Gastrocnemius medialis (tissue), 4 donors: ENCODE data around the gene SLC38A9. TPM values are rescaled to one million over a fixed set of nuclear protein-coding genes. Genes with fewer than 3 reads are reported as not detected.

Experiments
- ATAC-seq, 2 donors: fragments of 150-250 bp; one replicate each; pipeline ENCODE4 v1.9.1; 2016
- DNase-seq, 2 donors: peaks; one replicate each; pipeline ENCODE4 v3.0.0-alpha.2; 2019
- H3K27ac ChIP-seq, 4 donors: fragments of 200-600 bp; sonication (generic); 1 replicate in 1 of 4; 2 replicates in 3 of 4; pipeline ENCODE4 v1.5.1; 2016 to 2018; ENCODE audit warnings: mild to moderate bottlenecking in 2 of 4, moderate library complexity in 1 of 4
- H3K27me3 ChIP-seq, 3 donors: fragments of 200-600 bp; sonication (generic) in 2 of 3; 1 replicate in 1 of 3; 2 replicates in 2 of 3; pipeline versions ENCODE4 v1.5.1 to v1.6.0; 2016 to 2019; ENCODE audit warnings: mild to moderate bottlenecking in 1 of 3, moderate library complexity in 1 of 3
- H3K36me3 ChIP-seq, 2 donors: fragments of 200-600 bp; sonication (generic) in 1 of 2; one replicate each; pipeline ENCODE4 v1.5.1; 2017 to 2018
- H3K4me1 ChIP-seq, 2 donors: fragments of 200-600 bp; sonication (generic) in 1 of 2; one replicate each; pipeline ENCODE4 v1.5.1; 2016 to 2017; ENCODE audit warnings: mild to moderate bottlenecking in 2 of 2
- H3K4me3 ChIP-seq, 4 donors: fragments of 200-600 bp; sonication (generic) in 3 of 4; 1 replicate in 1 of 4; 2 replicates in 3 of 4; pipeline ENCODE4 v1.5.1; 2016 to 2019; ENCODE audit warnings: mild to moderate bottlenecking in 2 of 4
- H3K9me3 ChIP-seq, 3 donors: fragments of 200-600 bp; sonication (generic) in 2 of 3; 1 replicate in 1 of 3; 2 replicates in 2 of 3; pipeline ENCODE4 v1.5.1; 2016 to 2019
- POLR2A ChIP-seq, 2 donors: fragments of 450-650 bp; IDR thresholded peaks; one replicate each; pipeline ENCODE4 v1.6.1; 2017; ENCODE audit warnings: antibody characterized with exemption in 2 of 2, mild to moderate bottlenecking in 2 of 2, moderate library complexity in 2 of 2
- in situ Hi-C, 4 donors: fragments of 200-750 bp; cut with MboI; loops; one replicate each; pipeline versions ENCODE4 v1.15.0 to v1.8.0; 2017; ENCODE audit warnings: low sequenced_read_pairs in 4 of 4
- intact Hi-C: fragments of 100-400 bp; cut with DNase I; formaldehyde crosslinking; loops from one replicate; pipeline ENCODE4 v1.15.1; 2023; ENCODE audit warnings: low total_unique reads
- total RNA-seq, 4 donors: library from RNA; depleted of rRNA; stranded (reverse); fragments of >200 nt; gene quantifications; one replicate each; pipeline versions ENCODE4 v1.1.0 to v1.2.3, GENCODE V29; 2016
- TF ChIP-seq, protein P1 (sequence below), 5 experiments: fragments of 450-650 bp in 3 of 5; fragments of 200-600 bp in 2 of 5; sonication (generic) in 2 of 5; IDR thresholded peaks in 4 of 5; conservative IDR thresholded peaks in 1 of 5; 1 replicate in 4 of 5; 2 replicates in 1 of 5; pipeline ENCODE4 v1.5.1; 2016 to 2019; ENCODE audit warnings: antibody characterized with exemption in 5 of 5, mild to moderate bottlenecking in 3 of 5, moderate library complexity in 3 of 5

Gene SLC38A9
- total RNA-seq, 4 donors from 2014 or later = 5.4 to 11.9 (median 10.2) TPM

DNA sequence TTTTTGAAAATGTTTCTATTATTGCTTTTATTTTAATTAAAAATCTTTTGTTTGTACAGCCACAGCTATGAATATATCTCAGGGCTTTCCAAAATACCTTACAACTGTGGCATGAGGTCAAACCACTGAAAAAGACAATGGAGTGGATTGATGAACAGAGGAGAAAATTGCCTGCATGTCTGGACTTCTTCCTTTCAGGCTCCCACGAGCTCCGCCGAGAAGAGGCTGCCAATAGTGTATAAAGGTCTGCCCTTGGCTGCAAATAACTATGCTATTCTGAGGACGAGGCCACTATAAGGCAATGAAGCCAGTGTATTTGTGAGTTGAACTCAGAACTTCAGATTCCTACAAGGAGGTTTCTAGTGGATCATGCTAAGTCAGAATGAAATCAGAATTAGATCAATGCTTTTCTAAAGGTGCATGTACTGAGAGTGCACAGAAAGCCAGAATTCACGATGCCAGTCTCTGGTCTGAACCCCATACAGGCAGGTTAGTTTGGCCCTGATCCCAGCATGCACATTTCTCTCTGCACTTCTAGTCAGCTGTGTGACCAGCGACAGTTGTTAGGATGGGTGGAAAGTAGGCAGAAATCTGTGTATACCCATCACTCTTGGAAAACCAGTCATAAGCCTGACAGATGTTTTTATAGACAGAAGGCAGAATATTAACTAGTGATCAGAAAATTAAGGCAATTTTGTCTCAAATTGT lies 134.6 kb downstream of the SLC38A9 start:
- no peak for TF ChIP-seq POLR2A (IDR thresholded peaks at IDR 0.05)
- TF ChIP-seq, protein P1, sequence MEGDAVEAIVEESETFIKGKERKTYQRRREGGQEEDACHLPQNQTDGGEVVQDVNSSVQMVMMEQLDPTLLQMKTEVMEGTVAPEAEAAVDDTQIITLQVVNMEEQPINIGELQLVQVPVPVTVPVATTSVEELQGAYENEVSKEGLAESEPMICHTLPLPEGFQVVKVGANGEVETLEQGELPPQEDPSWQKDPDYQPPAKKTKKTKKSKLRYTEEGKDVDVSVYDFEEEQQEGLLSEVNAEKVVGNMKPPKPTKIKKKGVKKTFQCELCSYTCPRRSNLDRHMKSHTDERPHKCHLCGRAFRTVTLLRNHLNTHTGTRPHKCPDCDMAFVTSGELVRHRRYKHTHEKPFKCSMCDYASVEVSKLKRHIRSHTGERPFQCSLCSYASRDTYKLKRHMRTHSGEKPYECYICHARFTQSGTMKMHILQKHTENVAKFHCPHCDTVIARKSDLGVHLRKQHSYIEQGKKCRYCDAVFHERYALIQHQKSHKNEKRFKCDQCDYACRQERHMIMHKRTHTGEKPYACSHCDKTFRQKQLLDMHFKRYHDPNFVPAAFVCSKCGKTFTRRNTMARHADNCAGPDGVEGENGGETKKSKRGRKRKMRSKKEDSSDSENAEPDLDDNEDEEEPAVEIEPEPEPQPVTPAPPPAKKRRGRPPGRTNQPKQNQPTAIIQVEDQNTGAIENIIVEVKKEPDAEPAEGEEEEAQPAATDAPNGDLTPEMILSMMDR (IDR thresholded peaks at IDR 0.05 in 4 of 5, conservative IDR thresholded peaks at IDR 0.05 in 1 of 5) = no peak
- Histone ChIP-seq H3K27me3 (no peaks in the 10 kb centered on the region), H3K36me3 (no peaks in the 10 kb centered on the region), H3K27ac (peak overlapping the region; percentile 57 to 78 (median 64)), H3K4me3 (no peak overlapping the region), H3K9me3 (no peaks in the 10 kb centered on the region), H3K4me1 (peaks cover 28 to 41% of the 10 kb centered on the region in 2 donors)
- peak; percentile 28 to 56 for DNase-seq
- intact Hi-C loops = loop anchor here (5.0 kb wide), 1 partner anchor 40 kb away; no protein-coding TSS in a partner anchor
- in situ Hi-C loops = no loop called here
- ATAC-seq = peak; percentile 83 to 91

DNA sequence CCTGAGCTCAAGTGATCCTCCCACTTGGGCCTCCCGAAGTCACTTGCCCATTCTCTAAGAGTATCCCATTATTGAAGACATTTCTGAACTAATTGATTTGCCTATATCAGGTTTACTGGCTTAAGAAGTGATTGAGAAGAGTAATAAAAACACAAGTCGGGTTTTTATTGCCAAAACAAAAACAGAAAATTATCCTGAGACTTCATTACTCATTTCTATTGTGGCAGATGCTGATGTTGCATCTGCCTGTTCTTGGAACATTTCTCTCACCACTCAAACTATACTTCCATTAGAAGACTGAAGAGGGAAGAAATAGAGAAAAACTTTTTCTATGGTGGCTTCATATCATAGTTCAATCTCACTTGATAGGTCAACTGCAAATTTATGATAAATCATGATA lies 135.5 kb downstream of the SLC38A9 start:
- Histone ChIP-seq H3K27me3 (no peaks in the 10 kb centered on the region), H3K9me3 (no peaks in the 10 kb centered on the region), H3K27ac (peak overlapping the region; percentile 57 to 78 (median 64)), H3K4me3 (no peak overlapping the region), H3K4me1 (peaks cover 28 to 41% of the 10 kb centered on the region in 2 donors), H3K36me3 (no peaks in the 10 kb centered on the region)
- ATAC-seq (no peak), DNase-seq (no peak)
- TF ChIP-seq, protein P1 (IDR thresholded peaks at IDR 0.05 in 4 of 5, conservative IDR thresholded peaks at IDR 0.05 in 1 of 5) = no peak
- no peak for TF ChIP-seq POLR2A (IDR thresholded peaks at IDR 0.05)
- in situ Hi-C loops = no loop called here
- intact Hi-C loops = loop anchor here (5.0 kb wide), 1 partner anchor 39 kb away; no protein-coding TSS in a partner anchor

Other genes with a start within 250 kb of the SLC38A9 start
- 100 to 1,000 TPM in 1 of 4 donors, 10 to 100 TPM in 3; 79.8 to 147 (median 91.5) TPM for gene PLPP1, start 177.4 kb downstream of the SLC38A9 start, total RNA-seq
- gene DDX4, start 25.7 kb upstream of the SLC38A9 start, total RNA-seq = not detected
- under 1 TPM in 1 of 4 donors, not detected in 3; 0.29 TPM for gene IL31RA, start 139.0 kb upstream of the SLC38A9 start, total RNA-seq